Endodermal cell (in vitro differentiated cells): Measurements from ENCODE around the gene CBX7. TPM values are rescaled to one million over a fixed set of nuclear protein-coding genes. Genes with fewer than 3 reads are reported as not detected.
A peak's percentile ranks its signal among the peaks of the same experiment; 100 is the strongest.

Experiments used
- DNase-seq: peaks from one replicate; pipeline ENCODE4 v3.0.0-alpha.2; 2017
- H3K27ac ChIP-seq: 2 replicates; pipeline ENCODE4 v1.5.1; 2013; ENCODE audit warnings: mild to moderate bottlenecking, low read depth, low read length, moderate library complexity
- H3K27me3 ChIP-seq: 2 replicates; pipeline ENCODE4 v1.6.1; 2013; ENCODE audit warnings: mild to moderate bottlenecking, low read length, moderate library complexity; ENCODE audit not compliant: insufficient read depth, control insufficient read depth, poor library complexity, severe bottlenecking
- H3K36me3 ChIP-seq: 2 replicates; pipeline ENCODE4 v1.7.0; 2013; ENCODE audit warnings: mild to moderate bottlenecking, low read length, moderate library complexity; ENCODE audit not compliant: control insufficient read depth, insufficient read depth
- H3K4me1 ChIP-seq: one replicate; pipeline ENCODE4 v1.7.0; 2013; ENCODE audit warnings: low read length; ENCODE audit not compliant: control insufficient read depth, insufficient read depth
- H3K4me3 ChIP-seq: 2 replicates; pipeline ENCODE4 v1.5.1; 2013; ENCODE audit warnings: mild to moderate bottlenecking, low read length, moderate library complexity
- H3K9ac ChIP-seq: 2 replicates; pipeline ENCODE4 v1.6.1; 2013; ENCODE audit warnings: mild to moderate bottlenecking, low read length, moderate library complexity; ENCODE audit not compliant: poor library complexity, severe bottlenecking; ENCODE audit errors: extremely low read depth
- H3K9me3 ChIP-seq: 2 replicates; pipeline ENCODE4 v1.6.1; 2013; ENCODE audit warnings: mild to moderate bottlenecking, low read length, moderate library complexity; ENCODE audit not compliant: control insufficient read depth
- H3K27ac Mint-ChIP-seq: 2 replicates; pipeline ENCODE4 v1.8.0; 2020; ENCODE audit warnings: mixed read lengths
- H3K27me3 Mint-ChIP-seq: 2 replicates; pipeline ENCODE4 v1.8.0; 2021; ENCODE audit warnings: mild to moderate bottlenecking, mixed read lengths; ENCODE audit not compliant: insufficient read depth
- H3K36me3 Mint-ChIP-seq: 2 replicates; pipeline ENCODE4 v1.8.0; 2020; ENCODE audit warnings: low read depth, mixed read lengths
- H3K4me1 Mint-ChIP-seq: 2 replicates; pipeline ENCODE4 v1.8.0; 2020; ENCODE audit warnings: mixed read lengths
- H3K4me3 Mint-ChIP-seq: 2 replicates; pipeline ENCODE4 v1.8.0; 2020; ENCODE audit warnings: mild to moderate bottlenecking, moderate library complexity, mixed read lengths
- H3K9me3 Mint-ChIP-seq: 2 replicates; pipeline ENCODE4 v1.8.0; 2020; ENCODE audit warnings: mild to moderate bottlenecking, mixed read lengths
- WGBS, 2 experiments: methylation state at CpG; one replicate each; pipeline versions ENCODE4 v1.1.5 to v1.1.7; 2013; ENCODE audit warnings: missing lambda C conversion rate in 2 of 2, mixed read lengths in 1 of 2; ENCODE audit not compliant: insufficient coverage in 1 of 2, insufficient read length in 1 of 2; 5-methylcytosine and 5-hydroxymethylcytosine counted together
- total RNA-seq, 2 donors: library from RNA; stranded (reverse); fragmentation: NEBNext Ultra II Directional in 1 of 2; extraction: Animal tissue kit (Norgen Biotek cat#: 25700) in 1 of 2; gene quantifications; 2 replicates in 1 of 2; 3 replicates in 1 of 2; pipeline ENCODE4 v1.2.1, GENCODE V29; 2021
- TF ChIP-seq, protein P1 (sequence below): fragments of 200-600 bp; sonication (generic); conservative IDR thresholded peaks from 2 replicates; pipeline ENCODE4 v1.5.0; 2021; ENCODE audit warnings: antibody characterized with exemption, mild to moderate bottlenecking

The CBX7 gene
- total RNA-seq, 2 donors from 2014 or later: 14.2 to 22.0 TPM

GRCh38 chr22:39133871-39134270 lies 18.6 kb downstream of the CBX7 start:
- no peaks in the 10 kb centered on the region for H3K9me3 ChIP-seq
- no peak for DNase-seq
- Mint-ChIP-seq H3K27me3 (peaks cover 2% of the 10 kb centered on the region), H3K27ac (no peak overlapping the region), H3K9me3 (no peaks in the 10 kb centered on the region), H3K4me3 (no peak overlapping the region), H3K36me3 (no peaks in the 10 kb centered on the region), H3K4me1 (peaks cover 23% of the 10 kb centered on the region)
- TF ChIP-seq, protein P1, sequence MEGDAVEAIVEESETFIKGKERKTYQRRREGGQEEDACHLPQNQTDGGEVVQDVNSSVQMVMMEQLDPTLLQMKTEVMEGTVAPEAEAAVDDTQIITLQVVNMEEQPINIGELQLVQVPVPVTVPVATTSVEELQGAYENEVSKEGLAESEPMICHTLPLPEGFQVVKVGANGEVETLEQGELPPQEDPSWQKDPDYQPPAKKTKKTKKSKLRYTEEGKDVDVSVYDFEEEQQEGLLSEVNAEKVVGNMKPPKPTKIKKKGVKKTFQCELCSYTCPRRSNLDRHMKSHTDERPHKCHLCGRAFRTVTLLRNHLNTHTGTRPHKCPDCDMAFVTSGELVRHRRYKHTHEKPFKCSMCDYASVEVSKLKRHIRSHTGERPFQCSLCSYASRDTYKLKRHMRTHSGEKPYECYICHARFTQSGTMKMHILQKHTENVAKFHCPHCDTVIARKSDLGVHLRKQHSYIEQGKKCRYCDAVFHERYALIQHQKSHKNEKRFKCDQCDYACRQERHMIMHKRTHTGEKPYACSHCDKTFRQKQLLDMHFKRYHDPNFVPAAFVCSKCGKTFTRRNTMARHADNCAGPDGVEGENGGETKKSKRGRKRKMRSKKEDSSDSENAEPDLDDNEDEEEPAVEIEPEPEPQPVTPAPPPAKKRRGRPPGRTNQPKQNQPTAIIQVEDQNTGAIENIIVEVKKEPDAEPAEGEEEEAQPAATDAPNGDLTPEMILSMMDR: no peak
- no peaks in the 10 kb centered on the region for H3K36me3 ChIP-seq
- no peaks in the 10 kb centered on the region for H3K27me3 ChIP-seq
- H3K27ac ChIP-seq: no peak overlapping the region
- peaks cover 9% of the 10 kb centered on the region for H3K4me1 ChIP-seq
- no peak overlapping the region for H3K4me3 ChIP-seq
- WGBS, 2 experiments: 87 to 93% methylated on average over 15 to 17 of the region's 17 CpGs
- H3K9ac ChIP-seq: no peak overlapping the region

- H3K27ac Mint-ChIP-seq: no peak overlapping the region
- peaks cover 9% of the 10 kb centered on the region for H3K4me1 ChIP-seq
- no peaks in the 10 kb centered on the region for H3K9me3 ChIP-seq
- H3K4me1 Mint-ChIP-seq: peaks cover 23% of the 10 kb centered on the region
- no peaks in the 10 kb centered on the region for H3K36me3 ChIP-seq
- H3K27ac ChIP-seq: no peak overlapping the region
- TF ChIP-seq, protein P1: no peak
- H3K36me3 Mint-ChIP-seq: no peaks in the 10 kb centered on the region
- H3K9ac ChIP-seq: no peak overlapping the region
- no peak overlapping the region for H3K4me3 ChIP-seq
- WGBS, 2 experiments: 90 to 94% methylated on average over 12 to 21 of the region's 22 CpGs
- peak; percentile 50 for DNase-seq
- H3K27me3 ChIP-seq: no peaks in the 10 kb centered on the region
- H3K9me3 Mint-ChIP-seq: peaks cover 2% of the 10 kb centered on the region
- peaks cover 2% of the 10 kb centered on the region for H3K27me3 Mint-ChIP-seq
- no peak overlapping the region for H3K4me3 Mint-ChIP-seq
These were observed 19.5 kb downstream of the CBX7 start for GRCh38 chr22:39132871-39133524.

DNA sequence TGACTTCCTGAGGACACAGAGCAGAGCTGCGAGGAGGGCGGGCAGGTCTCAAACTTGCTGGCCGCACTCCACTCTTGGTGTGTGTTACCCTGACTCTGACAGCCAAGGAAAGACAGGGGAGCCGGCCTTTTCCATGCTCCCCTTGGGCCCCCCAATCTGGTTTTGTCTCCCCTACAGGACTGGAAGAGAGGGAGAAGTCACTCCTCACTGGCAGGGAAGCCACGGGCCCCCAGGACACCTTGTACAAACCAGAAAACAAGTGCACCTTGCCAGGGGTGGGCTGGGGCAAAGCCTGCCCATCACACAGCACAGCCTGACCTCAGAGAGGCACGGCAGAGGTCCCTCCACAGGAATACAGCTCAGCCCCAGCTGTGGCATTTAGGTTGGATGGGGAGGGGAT lies 20.2 kb downstream of the CBX7 start:
- Mint-ChIP-seq H3K27ac (no peak overlapping the region), H3K36me3 (no peaks in the 10 kb centered on the region), H3K4me3 (no peak overlapping the region), H3K9me3 (peaks cover 2% of the 10 kb centered on the region), H3K4me1 (peaks cover 23% of the 10 kb centered on the region), H3K27me3 (peaks cover 2% of the 10 kb centered on the region)
- H3K9me3 ChIP-seq: no peaks in the 10 kb centered on the region
- H3K9ac ChIP-seq: no peak overlapping the region
- TF ChIP-seq, protein P1: no peak
- WGBS, 2 experiments: 88 to 94% methylated on average over 2 to 6 of the region's 6 CpGs
- H3K36me3 ChIP-seq: no peaks in the 10 kb centered on the region
- no peaks in the 10 kb centered on the region for H3K27me3 ChIP-seq
- peaks cover 9% of the 10 kb centered on the region for H3K4me1 ChIP-seq
- no peak overlapping the region for H3K4me3 ChIP-seq
- H3K27ac ChIP-seq: no peak overlapping the region
- peak; percentile 39 for DNase-seq
